Mesodermal cell (in vitro differentiated cells): ENCODE measurements around the gene DRD2.

Source experiments
- H3K27ac ChIP-seq: 2 replicates; pipeline ENCODE4 v1.7.0; 2013; ENCODE audit warnings: mild to moderate bottlenecking, low read depth, low read length, moderate library complexity; ENCODE audit not compliant: severe bottlenecking
- H3K36me3 ChIP-seq: 2 replicates; pipeline ENCODE4 v1.7.1; 2013; ENCODE audit warnings: mild to moderate bottlenecking, low read length, moderate library complexity; ENCODE audit not compliant: control insufficient read depth, insufficient read depth
- H3K4me1 ChIP-seq: one replicate; pipeline ENCODE4 v1.7.1; 2013; ENCODE audit warnings: mild to moderate bottlenecking, low read length; ENCODE audit not compliant: insufficient read depth, control insufficient read depth, poor library complexity, severe bottlenecking
- H3K4me3 ChIP-seq: 2 replicates; pipeline ENCODE4 v1.7.0; 2013; ENCODE audit warnings: low read length, control low read depth, mild to moderate bottlenecking; ENCODE audit not compliant: insufficient read depth, poor library complexity, severe bottlenecking; ENCODE audit errors: extremely low read depth
- H3K9me3 ChIP-seq: 2 replicates; pipeline ENCODE4 v1.7.1; 2013; ENCODE audit warnings: mild to moderate bottlenecking, low read length, moderate library complexity; ENCODE audit not compliant: control insufficient read depth
- WGBS, 2 experiments: methylation state at CpG; one replicate each; pipeline ENCODE4 v1.1.5; 2013; ENCODE audit warnings: missing lambda C conversion rate in 2 of 2; ENCODE audit not compliant: insufficient coverage in 2 of 2; 5-methylcytosine and 5-hydroxymethylcytosine counted together

Gene DRD2

GRCh38 chr11:113373306-113373705 is 101.9 kb downstream of the DRD2 start:
- H3K9me3 ChIP-seq: no peaks in the 10 kb centered on the region
- no peak overlapping the region for H3K4me3 ChIP-seq
- H3K27ac ChIP-seq: no peak overlapping the region
- 84 to 89% methylated on average over 2 to 3 of the region's 3 CpGs for WGBS, 2 experiments
- no peaks in the 10 kb centered on the region for H3K36me3 ChIP-seq
- H3K4me1 ChIP-seq: peaks cover 5% of the 10 kb centered on the region

GRCh38 chr11:113372309-113372708 is 102.9 kb downstream of the DRD2 start:
- no peak overlapping the region for H3K4me3 ChIP-seq
- no peaks in the 10 kb centered on the region for H3K4me1 ChIP-seq
- no CpG with 5 or more reads among the region's 4 CpGs for WGBS, 2 experiments
- H3K27ac ChIP-seq: no peak overlapping the region
- no peaks in the 10 kb centered on the region for H3K9me3 ChIP-seq
- no peaks in the 10 kb centered on the region for H3K36me3 ChIP-seq

GRCh38 chr11:113370634-113371033 is 104.6 kb downstream of the DRD2 start:
- no peak overlapping the region for H3K27ac ChIP-seq
- no peaks in the 10 kb centered on the region for H3K36me3 ChIP-seq
- no peaks in the 10 kb centered on the region for H3K9me3 ChIP-seq
- H3K4me3 ChIP-seq: no peak overlapping the region
- 83 to 87% methylated on average over 3 to 4 of the region's 5 CpGs for WGBS, 2 experiments
- H3K4me1 ChIP-seq: no peaks in the 10 kb centered on the region

- no CpG with 5 or more reads among the region's 3 CpGs for WGBS, 2 experiments
- Histone ChIP-seq H3K27ac (no peak overlapping the region), H3K9me3 (no peaks in the 10 kb centered on the region), H3K4me1 (no peaks in the 10 kb centered on the region), H3K4me3 (no peak overlapping the region), H3K36me3 (no peaks in the 10 kb centered on the region)
Observed at GRCh38 chr11:113369411-113369810, 105.8 kb downstream of the DRD2 start.

GRCh38 chr11:113365895-113366294 is 109.3 kb downstream of the DRD2 start:
- Histone ChIP-seq H3K36me3 (no peaks in the 10 kb centered on the region), H3K9me3 (no peaks in the 10 kb centered on the region), H3K4me1 (no peaks in the 10 kb centered on the region), H3K4me3 (no peak overlapping the region), H3K27ac (no peak overlapping the region)
- whole genome bisulfite sequencing, 2 experiments: 87 to 94% methylated on average over 2 to 4 of the region's 5 CpGs

GRCh38 chr11:113363996-113364641 is 111.1 kb downstream of the DRD2 start:
- no peaks in the 10 kb centered on the region for H3K36me3 ChIP-seq
- WGBS, 2 experiments: 85 to 97% methylated on average over 4 of the region's 7 CpGs
- no peaks in the 10 kb centered on the region for H3K9me3 ChIP-seq
- H3K4me1 ChIP-seq: no peaks in the 10 kb centered on the region
- no peak overlapping the region for H3K4me3 ChIP-seq
- H3K27ac ChIP-seq: no peak overlapping the region

- H3K4me1 ChIP-seq: no peaks in the 10 kb centered on the region
- H3K9me3 ChIP-seq: no peaks in the 10 kb centered on the region
- no peaks in the 10 kb centered on the region for H3K36me3 ChIP-seq
- H3K4me3 ChIP-seq: no peak overlapping the region
- WGBS, 2 experiments: 100% methylated on average over 3 of the region's 5 CpGs
- no peak overlapping the region for H3K27ac ChIP-seq
Observed at GRCh38 chr11:113363406-113363805, 111.8 kb downstream of the DRD2 start.
